22Rv1 (cell line): Measurements from ENCODE around the gene PTBP3.

ENCODE experiments used
- CTCF ChIP-seq: fragments of 450-650 bp; IDR thresholded peaks from 2 replicates; pipeline ENCODE4 v1.5.1; 2017; ENCODE audit warnings: mild to moderate bottlenecking
- ZFX ChIP-seq: fragments of 450-650 bp; IDR thresholded peaks from 2 replicates; pipeline ENCODE4 v1.6.1; 2017; ENCODE audit warnings: antibody characterized with exemption, borderline replicate concordance

- no peak for TF ChIP-seq ZFX
- TF ChIP-seq CTCF: no peak
Observed at GRCh38 chr9:112252194-112252593, 81.2 kb downstream of the PTBP3 start.
